Left hindlimb (tissue), 1 donor: ENCODE results near the gene STK17B.
"Not testable (repeated sequence)": the region's sequence is repeated elsewhere in the genome, so short reads cannot be mapped to it uniquely, and the experiment has no call there.

Experiments
- DNase-seq: peaks from one replicate; pipeline ENCODE4 v3.0.0-alpha.2; 2018

The STK17B gene

DNA sequence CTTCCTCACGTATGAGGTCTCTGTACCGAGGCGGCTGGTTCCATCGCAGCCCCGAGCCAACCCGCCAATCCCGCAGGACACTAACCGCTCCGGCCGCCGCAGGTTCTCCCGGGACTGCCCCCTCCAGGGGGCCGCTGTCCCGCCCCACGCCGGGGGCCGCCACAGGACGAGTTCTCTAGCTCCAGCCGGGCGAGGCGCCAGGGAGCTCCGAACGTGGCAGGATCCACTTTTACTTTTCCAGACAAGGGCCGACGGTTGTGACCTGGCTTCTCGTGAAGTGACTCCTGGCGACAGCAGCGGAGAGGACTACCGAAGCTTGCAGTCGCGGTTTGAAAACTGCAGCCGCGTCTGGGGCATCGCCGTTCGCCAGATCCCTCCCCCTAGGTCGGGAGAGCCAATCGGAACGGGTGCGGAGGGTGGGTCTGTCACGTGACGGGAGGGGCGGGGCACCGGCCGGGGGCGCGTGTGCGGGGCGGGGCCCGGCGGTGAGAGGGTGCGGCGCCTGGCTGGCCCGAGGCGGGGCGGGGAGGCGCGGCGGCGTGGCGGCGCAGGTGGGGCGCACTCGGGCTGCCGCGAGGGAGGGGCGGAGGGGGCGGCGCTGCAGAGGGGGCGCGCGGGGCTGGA, at the start of gene STK17B:
STK17B (minus strand) TSS at position 331 of the 624 bp plus-strand sequence. CDS start 8,195 bp downstream, outside the sequence.
- peak; percentile 96 for DNase-seq

DNA sequence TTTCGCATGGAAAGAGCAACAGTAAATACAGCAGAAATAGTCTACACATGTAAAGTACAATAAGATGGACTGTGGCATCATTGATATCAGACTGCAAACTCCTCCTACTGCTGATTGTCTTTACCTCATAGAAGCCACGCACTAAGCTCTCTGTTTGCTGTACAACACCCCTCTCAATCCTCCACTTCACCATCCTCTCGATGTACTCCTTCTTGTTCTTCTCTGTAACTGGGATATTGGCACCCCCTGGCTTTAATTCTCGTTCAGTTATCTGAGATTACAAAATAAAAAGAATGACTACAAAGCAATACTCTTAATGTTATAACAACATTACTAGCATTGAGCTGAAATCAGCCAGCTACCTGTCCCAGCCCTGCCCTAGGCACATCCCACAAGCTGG, 49.3 kb upstream of the STK17B start:
- DNase-seq = no peak

DNA sequence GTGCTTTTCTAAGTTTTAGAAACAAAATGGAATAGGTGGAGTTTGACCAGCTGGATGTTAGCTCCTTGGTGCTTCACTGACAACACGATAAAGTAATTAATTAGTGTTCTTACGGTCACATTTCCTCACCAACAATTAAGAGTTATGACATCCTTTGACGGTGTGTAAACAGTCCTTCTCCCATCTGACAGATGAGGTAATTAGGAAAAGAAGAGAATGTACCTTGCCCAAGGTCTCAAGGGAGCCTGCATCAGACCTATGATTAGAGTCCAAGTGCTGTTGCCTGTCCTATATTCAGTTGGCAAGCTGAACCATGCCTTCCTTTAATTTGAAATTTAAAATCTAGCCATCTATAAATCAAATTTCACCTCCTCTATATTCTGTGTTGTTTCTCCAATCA, 48.3 kb upstream of the STK17B start:
- no peak for DNase-seq

DNA sequence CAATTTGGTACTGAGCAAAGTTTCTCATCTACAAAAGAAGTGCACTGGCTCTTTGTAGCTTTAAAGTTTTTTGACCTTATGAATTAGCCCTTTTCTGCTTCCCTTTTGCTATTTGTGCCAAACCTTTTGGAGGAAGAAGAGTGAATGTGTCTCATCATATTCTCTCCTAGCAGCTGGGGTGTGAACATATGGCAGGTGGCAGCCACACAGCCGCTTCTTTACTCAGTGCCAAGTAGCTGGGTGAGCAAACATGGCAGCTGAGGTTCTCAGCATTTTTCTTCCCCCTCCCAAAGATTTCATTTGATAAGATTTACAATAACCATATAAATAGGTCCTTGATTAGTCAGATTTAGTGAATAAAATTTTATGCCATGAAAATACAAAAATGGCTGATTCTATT, 46.7 kb upstream of the STK17B start:
- DNase-seq = no peak

DNA sequence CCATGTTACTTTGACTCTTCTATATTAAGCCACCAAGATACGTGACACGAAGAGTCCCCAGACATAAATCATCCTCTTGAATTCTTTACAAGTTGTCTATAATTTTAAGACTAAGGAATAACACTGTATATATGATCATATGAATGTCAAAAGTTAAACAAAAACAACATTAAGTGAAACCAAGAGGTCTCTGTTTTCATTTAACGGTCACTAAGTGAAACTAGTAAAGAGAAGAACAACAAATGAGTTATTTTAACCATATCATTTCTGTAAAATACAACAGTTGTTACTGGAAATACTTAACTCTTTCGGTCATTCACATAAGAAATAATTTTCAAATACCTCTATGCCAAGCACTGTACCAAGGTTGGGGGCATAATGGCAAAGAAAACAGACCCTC, 45.7 kb upstream of the STK17B start:
- DNase-seq = no peak

DNA sequence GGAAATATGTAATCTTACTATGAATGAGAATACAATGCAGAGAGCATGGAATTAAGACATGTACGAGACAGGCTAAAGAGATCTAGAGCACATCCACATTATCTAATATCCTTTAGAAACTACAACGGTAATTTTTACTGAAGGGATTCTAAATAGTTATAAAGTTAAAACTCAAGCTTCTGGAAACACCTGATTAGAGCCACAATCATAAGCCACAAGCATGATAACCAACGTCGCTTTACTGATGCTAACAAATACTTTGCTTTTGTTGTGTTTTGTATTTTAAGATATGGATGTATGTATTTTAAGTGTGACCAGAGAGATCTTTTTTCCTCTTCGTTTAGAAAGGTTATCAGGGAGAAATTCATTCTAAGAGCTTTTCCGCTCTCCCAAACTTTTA, 44.0 kb upstream of the STK17B start:
- DNase-seq = no peak

DNA sequence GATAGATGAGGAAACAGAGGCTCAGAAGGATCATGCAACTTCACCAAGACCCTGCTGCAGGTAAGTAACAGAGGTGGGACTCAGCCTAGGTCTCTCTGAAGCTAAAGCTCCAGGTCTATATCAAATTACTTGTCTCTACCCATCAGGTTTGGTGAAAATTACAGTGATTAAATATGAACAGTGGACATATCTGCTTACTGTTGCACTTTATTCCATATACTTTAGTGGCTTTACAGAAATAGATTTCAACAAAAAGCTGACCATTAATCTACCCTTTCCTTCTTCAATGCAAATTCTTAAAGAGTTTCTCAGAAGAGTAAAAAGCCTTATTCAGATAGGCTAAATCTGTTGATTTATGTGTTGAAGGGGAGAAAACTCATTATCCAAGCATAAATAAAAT, 42.8 kb upstream of the STK17B start:
- no peak for DNase-seq

DNA sequence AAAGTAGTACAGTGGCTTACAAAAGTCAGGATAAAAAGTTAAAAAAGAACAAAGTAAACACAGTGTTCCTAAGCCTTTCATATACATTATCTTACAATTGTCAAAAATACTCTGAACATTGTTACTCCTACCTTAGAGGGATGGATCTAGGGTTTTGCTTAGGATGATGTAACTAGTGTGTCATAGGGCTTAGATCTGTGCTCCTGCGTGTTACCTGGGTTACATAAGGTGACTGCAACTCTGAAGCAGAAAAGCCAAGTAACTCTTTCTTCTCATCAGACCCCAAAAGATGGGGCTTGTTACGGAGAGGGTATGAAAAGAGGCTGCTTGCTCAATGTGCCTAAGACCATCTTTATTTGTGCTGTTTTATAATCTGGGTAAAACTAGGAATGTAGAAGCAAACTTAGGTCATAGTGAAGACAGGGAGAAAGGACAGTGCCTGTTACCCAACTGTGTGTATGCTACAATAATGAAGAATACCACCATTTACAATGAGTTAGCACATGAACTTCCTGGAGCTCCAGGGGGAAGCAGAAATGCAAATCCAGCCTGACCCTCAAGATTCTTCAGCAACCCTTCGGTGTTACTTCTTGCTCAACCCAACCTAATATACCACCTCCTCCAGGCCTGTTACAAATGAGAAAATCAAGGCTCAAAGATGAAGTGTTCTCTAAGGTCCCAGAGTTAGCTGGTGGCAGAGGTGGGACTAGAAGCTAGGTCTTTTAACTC, 42.0 kb upstream of the STK17B start:
- DNase-seq = no peak

DNA sequence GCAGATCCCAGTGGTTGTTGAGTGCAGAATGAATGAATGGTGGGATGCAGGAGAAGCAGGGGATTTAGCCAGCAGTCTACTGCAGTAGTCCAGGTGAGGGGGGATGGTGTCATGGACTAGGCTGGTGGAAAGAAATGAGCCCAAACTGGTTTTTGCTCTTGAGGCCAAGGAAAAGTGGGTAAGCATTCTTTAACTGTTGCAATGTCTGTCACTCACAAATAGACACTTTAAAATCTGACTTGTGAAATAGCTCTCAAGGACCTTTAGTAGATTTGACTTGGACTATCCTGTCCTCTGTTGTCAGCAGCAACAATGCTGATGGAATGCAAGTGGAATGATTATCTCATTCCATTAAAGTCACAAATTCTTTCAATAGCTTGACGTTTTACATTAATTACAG, 37.5 kb upstream of the STK17B start:
- DNase-seq = no peak

DNA sequence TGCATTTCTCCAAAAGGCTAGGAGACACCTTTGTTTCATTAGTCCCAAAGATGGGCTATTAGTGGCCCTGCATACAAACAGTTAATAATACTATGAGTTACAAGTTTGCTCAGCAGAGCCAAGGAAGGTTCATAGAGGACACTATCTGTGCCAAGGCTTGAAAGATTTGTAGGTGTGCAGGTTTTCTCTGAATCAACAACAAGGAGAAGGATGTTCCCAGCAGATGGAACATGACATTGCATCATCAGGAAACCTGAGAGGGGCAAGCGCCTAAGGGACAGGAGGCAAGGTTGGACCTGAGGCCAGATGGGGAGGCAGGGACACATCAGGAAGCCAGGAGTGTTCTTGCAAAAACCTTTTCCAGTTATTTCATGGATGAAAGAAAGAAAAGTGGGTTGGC, 35.4 kb upstream of the STK17B start:
- DNase-seq = no peak

DNA sequence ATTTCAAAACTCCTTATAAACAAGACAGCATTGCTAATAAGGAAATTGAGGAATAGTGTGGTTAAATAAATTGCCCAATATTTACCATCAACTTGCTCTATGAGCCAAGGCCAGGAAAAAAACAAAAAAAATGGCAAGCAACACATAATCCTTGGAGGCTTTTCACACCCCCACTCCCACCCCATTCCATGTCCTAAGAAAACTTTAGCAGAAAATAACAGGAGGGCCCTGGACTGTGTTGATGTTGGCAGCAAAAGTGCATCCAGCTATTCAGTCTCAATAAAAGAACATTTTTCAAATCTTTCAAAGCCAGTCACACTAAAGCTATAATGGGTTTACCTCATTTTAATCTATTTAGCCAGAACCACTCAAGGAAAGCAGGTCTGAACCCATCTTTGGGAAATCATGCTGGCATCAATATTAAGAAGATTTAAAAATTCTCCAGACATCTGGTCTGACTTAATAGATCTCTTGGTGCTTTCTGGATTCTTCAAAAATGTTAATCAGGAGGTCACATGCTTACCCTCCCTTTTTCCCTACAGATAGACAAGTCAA, 34.6 kb upstream of the STK17B start:
- DNase-seq = no peak

DNA sequence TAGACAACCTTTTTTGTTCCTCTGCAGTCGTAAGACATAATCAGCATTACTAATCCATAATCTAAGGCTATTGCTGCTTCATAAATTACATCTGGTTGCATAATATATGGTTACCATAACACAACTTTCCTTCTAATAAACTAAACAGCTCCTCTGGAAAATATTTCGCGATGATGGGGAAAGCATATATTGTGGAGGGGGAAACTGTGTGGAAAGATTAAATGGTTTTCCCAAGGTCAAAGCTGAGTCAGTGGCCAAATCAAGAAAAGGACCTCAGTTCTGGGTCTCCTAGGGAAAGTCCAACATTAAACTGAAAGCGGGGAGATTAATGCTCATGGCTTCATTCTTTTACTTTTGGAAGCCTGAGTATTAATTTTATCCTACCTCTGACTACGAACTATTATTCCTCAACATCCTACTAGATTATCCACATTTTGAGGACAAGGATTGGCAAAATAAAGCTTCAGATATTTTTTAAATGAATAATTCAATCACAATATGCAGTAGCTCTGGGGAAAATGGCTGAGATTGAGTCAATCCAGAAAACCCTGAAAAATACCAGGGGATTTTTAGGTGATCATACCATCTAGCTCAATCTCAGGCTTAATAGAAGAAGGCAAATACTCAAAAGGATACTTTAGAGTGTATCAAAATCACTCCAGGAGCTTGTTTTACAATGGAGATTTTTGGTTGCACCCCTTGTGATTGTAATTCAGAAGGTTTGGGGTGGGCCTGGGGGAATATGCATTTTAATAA, 33.8 kb upstream of the STK17B start:
- no peak for DNase-seq

DNA sequence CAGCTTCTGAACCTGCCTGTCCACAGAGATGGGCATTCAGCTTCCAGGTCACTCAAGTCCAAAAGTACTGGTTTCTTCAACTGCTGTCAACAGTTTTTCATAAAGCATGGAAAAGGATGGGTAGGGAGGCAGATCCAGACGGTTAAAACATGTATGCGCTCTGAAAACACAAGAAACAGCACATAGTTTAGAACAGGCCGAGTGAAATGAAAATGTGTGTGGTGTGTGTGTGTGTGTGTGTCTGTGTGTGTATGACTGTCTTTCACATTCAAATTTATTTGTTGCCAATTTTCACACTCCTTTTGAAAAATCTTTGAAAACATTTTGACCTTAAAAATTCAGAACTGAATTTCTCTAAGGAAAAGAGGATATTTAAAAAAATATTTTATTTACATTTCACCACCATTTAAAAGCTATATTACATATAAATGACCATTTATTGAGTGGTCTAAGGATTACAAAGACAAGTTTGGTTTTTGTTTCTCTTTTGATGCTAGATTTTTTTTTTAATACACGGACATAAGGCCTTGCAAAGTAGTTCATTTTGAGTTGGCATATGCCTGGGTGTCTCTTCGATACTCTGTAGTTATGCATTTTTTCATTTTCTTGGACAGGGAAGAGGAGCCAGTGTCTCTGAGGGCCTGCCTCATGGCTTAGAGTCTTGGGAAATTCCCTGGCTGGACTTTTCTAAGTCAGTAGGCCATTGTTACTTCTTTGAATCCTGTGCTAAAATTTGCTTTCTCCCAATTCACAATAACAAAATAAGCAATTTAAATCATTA, 30.0 kb upstream of the STK17B start:
- DNase-seq = no peak

DNA sequence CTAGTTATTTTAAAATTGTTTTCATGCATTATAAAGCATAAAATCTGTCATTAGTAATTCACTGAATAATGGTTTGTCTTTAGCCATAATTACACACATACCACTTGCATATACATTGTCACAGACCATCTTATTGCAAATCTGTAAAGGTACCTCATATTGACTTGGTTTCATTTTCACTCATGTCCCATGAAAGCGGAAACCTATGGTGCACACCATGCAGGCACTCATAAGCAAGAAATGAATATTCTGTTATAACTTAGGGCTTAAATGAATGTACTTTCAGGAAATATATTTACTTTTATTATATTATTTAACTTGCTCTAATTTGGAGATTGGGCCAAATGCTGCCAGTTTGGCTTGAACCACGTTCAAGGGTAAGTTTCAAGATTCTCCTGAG, 29.2 kb upstream of the STK17B start:
- DNase-seq = no peak

DNA sequence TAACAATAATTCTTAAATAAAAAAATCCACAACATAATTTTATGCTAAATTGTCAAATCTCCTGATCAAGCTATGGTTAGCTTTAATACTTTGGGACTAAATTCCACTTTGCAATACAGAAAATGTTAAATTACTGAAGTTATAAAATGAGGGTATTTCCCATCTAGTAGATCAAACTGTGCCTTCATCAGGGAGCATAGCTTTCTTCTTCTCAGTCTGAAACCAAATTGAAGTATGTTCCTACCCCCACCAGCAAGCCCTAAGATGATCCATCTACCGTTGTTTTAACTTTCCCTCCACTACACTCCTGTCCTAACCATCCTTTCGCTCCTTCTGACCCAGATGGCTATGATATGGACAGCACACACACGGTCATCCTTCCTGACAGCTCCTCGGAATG, 24.4 kb upstream of the STK17B start:
- DNase-seq = no peak

DNA sequence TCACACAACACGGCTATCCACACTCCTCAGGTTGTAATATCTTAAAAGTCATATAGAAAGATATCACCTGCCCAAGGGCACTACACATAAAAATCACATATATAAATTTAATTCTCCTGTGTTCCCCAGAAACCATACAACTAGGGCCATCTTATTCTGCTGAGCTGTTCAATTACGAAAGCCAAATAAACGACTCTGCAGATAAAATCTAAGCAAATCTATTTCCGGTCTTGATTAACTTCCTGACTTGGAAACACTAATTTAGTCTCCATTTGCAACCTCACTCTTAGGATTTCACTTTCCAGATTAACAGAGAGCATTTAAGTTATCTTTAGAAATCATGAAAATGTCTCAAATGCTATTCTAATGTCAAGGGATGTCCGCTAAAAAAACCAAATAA, 23.9 kb upstream of the STK17B start:
- DNase-seq = no peak

DNA sequence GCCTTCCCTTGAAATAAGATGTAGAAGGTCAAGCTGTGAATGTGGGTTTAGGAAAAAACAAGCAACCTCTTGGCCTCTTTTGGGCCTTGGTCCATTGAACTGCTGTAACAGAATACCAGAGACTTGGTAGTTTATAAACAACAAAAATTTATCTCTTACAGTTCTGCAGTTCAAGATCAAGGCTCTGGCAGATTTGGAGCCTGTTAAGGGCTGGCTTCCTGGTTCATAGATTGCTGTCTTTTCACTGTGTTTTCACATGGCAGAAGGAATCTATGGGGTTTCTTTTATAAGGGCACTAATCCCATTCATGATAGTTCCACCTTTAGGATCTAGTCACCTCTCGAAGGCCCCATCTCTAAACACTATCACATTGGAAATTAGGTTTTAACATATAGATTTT, 20.2 kb upstream of the STK17B start:
- DNase-seq = no peak

DNA sequence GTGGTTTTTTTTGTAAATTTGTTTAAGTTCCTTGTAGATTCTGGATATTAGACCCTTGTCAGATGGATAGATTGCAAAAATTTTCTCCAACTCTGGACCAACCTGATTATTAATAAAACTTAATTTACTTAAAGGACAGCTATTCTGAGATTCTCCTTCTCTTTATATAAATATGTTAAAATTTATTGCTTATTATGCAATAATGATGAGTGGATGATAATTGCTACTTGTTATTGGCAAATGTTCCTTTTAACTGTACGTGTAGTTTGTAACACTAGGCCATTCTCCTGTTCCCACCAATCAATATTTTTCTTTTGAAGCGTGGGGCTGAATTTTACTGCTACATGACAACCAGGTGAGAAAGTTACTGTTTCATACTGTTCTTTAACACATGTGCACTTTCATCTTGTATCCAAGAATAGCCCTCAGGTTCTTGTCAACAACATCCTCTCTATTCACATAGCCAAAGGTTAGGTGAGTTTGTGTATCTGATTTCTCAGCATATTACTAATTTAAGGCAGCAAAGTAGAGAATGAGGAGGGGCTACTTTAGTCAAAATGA, 16.6 kb upstream of the STK17B start:
- DNase-seq = no peak

DNA sequence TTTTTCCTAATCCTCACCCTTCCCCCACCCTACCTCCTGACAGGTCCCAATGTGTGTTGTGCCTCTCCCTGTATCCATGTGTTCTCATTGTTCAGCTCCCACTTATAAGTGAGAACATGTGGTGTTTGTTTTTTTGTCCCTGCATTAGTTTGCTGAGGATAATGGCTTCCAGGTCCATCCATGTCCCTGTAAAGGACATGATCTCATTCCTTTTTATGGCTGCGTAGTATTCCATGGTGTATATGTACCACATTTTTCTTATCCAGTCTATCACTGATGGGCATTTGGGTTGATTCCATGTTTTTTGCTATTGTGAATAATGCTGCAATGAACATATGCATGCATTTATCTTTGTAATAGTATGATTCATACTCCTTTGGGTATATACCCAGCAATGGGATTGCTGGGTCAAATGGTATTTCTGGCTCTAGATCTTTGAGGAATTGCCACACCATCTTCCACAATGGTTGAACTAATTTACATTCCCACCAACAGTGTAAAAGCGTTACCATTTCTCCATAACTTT, 15.9 kb upstream of the STK17B start:
- not testable (repeated sequence) for DNase-seq

DNA sequence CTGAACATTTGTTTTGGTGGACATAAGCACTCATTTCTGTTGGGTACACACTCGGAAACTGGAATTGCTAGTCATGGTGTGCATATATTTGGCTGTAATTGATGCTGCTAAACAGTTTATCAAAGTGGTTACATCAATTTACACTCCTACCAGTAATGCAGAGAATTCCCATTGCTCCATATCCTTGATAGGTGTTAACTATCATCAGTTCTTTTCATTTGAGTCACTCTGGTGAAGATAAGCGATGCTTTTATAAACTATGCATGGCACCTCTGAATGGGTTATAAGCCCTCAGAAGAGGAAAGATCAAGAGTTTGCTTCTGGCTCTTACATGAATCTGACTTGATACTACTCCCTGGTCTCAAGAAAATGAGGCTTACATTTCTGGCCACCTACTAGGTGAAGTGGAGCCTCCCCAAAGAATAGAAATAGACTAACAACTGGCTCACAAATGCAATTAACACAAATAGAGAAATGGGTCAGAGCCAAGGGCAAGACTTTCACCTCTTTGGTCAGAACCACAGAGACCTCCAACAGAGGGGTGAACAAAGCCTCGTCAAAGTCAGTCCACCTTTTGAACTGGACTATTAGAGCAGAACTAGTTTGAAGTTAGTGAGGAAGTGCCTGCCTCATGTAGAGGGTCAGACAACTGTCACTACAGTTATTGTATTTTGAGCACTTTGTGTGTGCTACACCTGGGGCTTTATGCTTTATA, 15.0 kb upstream of the STK17B start:
- DNase-seq = no peak

DNA sequence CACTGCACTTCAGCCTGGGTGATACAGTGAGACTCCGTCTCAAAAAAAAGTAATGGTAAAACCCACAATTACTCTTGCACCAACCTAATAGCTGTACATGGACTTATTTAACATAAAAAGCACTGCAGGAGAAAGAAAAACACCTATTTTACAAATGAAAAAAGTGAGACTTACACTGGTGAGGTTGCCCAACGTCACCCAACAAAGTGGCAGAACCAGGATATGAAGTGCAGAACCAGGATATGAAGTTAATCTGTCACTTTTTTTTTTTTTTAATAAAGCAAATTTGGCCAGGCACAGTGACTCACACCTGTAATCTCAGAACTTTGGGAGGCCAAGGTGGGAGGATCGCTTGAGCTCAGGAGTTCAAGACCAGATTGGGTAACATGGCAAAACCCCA, 13.5 kb upstream of the STK17B start:
- no peak for DNase-seq
